ENCODE data around the gene SCIN.
"Not testable (repeated sequence)": the region's sequence is repeated elsewhere in the genome, so short reads cannot be mapped to it uniquely, and the experiment has no call there.

Gene SCIN

GRCh38 chr7:12570534-12571461, at the start of gene SCIN:
SCIN (plus strand) TSS chr7:12570720; CDS start chr7:12570787, 67 bp downstream.
- in situ Hi-C loops (cut with MboI; ENCODE audit: low sequenced_read_pairs) = no loop called here

DNA sequence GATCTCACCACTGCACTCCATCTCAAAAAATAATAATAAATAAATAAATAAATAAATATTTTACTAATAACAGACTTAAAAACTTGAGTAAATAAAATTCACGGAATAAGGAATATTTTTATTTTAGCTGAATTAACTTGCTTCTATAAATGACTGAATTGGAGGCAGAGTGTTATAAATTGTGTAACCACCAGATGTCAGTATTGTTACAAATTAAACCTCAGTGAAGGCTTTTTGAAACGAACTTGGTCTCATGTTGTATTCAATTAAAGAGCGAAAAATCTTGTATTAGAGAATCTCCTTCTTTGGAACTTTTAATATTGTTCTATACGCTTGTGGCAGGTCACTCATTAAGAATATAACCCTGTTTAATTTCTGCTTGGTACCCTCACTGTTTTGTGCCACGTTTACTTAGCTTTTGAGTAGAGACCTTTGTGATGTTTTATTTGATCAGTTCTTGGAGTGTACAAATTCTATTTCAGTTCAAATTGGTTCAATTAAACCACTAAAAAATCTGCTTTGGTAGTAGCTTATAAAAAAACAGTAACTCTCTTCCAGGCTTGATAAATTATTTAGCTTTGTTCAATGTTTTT, 45.6 kb upstream of the SCIN start:
- in situ Hi-C loops (cut with MboI; ENCODE audit: low sequenced_read_pairs) = loop anchor here (25.0 kb wide), 1 partner anchor 737 kb away; no protein-coding TSS in a partner anchor

GRCh38 chr7:12526693-12527092, 43.8 kb upstream of the SCIN start:
- in situ Hi-C loops (cut with MboI; ENCODE audit: low sequenced_read_pairs) = loop anchor here (25.0 kb wide), 1 partner anchor 736 kb away; no protein-coding TSS in a partner anchor

DNA sequence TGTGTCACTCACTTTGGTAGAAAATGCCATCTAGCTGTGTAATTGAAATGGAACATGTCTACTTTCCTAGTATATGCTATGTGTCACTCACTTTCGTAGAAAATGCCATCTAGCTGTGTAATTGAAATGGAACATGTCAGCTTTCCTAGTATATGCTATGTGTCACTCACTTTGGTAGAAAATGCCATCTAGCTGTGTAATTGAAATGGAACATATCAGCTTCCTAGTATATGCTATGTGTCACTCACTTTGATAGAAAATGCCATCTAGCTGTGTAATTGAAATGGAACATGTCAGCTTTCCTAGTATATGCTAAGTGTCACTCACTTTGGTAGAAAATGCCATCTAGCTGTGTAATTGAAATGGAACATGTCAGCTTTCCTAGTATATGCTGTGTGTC, 42.9 kb upstream of the SCIN start:
- in situ Hi-C loops (cut with MboI; ENCODE audit: low sequenced_read_pairs) = loop anchor here (25.0 kb wide), 1 partner anchor 735 kb away; no protein-coding TSS in a partner anchor

DNA sequence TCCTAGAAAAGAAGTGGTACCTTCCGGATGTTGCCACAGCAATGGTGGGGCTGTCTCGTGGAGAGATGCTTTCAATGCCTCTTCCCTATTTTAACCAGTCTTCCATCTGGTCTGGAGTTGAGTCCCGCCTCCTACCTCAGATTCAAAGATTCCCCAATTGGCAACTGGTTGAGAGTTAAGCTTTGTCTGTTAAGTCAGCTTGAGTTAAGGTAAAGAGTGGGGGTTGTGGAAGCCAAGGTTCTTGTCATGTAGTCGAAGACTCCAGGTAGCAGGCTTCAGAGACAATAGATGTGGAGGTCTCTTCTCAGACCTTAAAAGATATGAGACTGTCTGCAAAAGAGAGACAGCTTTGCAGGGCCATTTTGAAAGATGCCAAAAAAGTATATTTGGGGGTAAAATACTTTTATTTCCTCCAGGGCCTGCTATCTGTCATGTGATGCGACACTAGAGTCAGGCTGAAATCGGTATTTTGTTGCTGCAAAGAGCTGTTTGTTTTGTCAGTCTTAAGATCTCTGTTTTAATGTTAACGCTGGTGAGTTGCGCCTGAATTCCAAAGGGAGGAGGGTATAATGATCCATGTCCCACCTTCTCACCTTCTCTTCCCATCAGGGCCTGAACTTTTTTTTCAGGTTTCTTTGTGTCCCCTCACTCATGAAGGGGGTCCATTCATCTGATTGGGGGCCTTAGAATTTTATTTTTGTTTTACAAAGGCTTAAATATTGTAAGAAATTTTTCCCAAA, 40.4 kb upstream of the SCIN start:
- in situ Hi-C loops (cut with MboI; ENCODE audit: low sequenced_read_pairs) = loop anchor here (25.0 kb wide), 1 partner anchor 732 kb away; no protein-coding TSS in a partner anchor

DNA sequence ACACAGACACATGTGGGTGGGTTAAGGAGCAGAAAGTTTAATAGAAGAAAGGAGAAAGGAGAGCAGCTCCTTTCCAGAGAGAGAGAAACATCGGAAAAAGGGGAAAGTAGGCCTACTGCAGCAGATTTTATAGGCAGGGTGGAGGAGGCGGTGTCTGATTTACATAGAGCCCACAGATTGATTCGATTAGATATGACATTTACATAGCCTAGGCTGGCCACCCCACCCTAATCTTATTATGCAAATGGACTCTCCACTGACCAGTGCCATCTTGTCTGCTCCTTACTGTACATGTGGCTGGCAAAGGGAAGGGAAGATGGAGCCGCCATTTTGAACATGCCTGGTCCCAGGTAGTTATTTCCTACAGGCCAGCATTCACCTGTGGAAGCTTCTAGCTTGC, 38.7 kb upstream of the SCIN start:
- in situ Hi-C loops (cut with MboI; ENCODE audit: low sequenced_read_pairs) = loop anchor here (25.0 kb wide), 1 partner anchor 731 kb away; no protein-coding TSS in a partner anchor

- in situ Hi-C loops (cut with MboI; ENCODE audit: low sequenced_read_pairs) = loop anchor here (25.0 kb wide), 1 partner anchor 728 kb away; no protein-coding TSS in a partner anchor
Measured at GRCh38 chr7:12534046-12534445, 36.5 kb upstream of the SCIN start.

DNA sequence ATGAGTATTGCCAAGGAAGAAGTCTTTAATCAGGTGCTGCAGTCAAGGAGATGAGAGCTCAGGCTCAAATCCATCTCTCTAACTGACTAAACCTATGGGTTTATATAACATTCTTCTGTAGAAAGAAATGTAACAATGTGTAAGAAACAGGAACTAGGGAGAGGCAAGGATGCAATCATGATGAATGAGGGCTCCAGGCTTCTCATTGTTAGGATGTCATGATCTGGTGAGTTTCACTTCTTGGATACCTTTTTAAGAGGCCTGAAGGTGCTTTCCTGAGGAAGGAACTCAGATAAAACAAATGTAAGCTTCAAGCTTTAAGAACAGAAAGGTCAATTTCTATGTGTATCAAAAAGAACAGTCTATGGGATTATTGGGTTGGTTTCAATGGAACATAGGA, 30.8 kb upstream of the SCIN start:
- in situ Hi-C loops (cut with MboI; ENCODE audit: low sequenced_read_pairs) = loop anchor here (25.0 kb wide), 1 partner anchor 723 kb away; no protein-coding TSS in a partner anchor

DNA sequence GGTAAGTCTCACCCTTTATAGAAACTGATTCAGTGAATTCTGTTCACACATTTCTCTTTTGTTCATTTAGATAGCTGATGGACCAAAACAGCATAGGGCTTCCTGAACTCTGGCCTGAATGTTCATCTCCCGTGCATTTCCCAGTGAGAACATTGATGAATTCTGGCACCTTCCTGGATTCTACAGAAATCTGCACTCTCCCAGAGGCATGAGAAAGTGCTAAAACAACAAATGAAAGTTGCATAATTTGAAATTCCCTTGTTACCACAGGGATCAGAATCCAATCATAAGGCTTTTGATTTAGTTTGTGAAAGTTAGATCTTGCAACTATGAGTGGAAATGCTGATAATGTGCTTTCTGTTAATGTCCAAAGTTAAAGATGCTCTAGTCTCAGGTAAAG, 29.7 kb upstream of the SCIN start:
- in situ Hi-C loops (cut with MboI; ENCODE audit: low sequenced_read_pairs) = loop anchor here (25.0 kb wide), 1 partner anchor 721 kb away; no protein-coding TSS in a partner anchor

DNA sequence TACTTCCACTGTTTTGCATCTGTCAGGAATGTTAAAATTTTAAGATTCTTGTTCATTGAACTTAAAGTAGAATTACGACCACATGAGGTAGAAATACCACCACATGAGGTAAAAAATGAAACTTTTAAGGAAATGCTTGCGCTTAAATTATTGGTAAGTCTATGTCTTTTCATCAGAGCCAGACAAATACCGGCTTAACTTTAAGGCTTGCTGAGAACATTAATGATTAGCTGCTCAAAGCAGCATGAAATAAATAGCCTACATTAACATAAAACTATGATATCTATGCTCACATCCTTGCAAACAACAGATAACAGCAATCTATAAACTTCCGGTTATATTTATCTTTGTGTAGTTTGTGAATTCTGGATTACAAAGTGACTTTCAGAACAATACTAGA, 26.9 kb upstream of the SCIN start:
- in situ Hi-C loops (cut with MboI; ENCODE audit: low sequenced_read_pairs) = loop anchor here (25.0 kb wide), 1 partner anchor 719 kb away; no protein-coding TSS in a partner anchor

DNA sequence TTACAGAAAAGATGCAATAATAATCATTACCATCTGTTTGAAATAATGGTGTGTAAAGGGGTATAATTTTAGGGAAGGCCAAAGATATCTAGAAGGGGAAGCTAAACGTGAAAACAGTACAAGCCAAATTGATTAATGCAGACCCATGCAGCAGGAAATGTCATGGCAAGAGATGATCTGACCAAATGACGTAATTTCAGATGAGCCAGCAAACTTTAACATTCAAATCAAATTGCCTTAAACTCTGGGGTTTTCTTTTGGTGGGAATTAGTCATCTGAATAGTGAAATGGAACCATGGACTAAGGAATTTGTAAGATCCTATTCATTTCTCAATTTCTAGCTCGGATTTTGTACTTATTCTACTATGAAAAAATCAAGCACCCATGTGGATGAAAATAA, 21.4 kb upstream of the SCIN start:
- in situ Hi-C loops (cut with MboI; ENCODE audit: low sequenced_read_pairs) = loop anchor here (25.0 kb wide), 1 partner anchor 713 kb away; no protein-coding TSS in a partner anchor

GRCh38 chr7:12550956-12551355, 19.6 kb upstream of the SCIN start:
- in situ Hi-C loops (cut with MboI; ENCODE audit: low sequenced_read_pairs) = no loop called here

DNA sequence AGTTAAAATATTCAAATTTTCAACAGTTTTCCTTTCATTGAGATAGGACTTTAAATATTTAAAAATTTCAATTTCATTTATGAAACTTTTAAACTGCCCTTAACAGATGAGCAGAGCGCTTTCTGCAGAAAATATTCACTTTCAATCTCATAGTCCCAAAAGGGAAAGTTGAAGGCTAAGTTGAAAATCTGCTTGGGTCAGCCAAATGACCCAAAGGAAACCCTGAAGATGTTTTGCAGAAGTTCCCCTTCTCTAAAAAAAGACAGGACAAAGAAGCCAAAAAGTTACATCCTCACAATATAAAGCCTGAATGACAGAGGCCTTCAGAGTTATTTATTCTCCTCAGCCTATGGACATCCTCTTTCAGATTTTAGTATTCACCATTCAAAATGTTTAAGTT, 17.6 kb upstream of the SCIN start:
- in situ Hi-C loops (cut with MboI; ENCODE audit: low sequenced_read_pairs) = no loop called here

- in situ Hi-C loops (cut with MboI; ENCODE audit: low sequenced_read_pairs) = no loop called here
Measured at GRCh38 chr7:12553416-12553815, 17.1 kb upstream of the SCIN start.

- in situ Hi-C loops (cut with MboI; ENCODE audit: low sequenced_read_pairs) = no loop called here
Measured at GRCh38 chr7:12554351-12554750, 16.2 kb upstream of the SCIN start.

- in situ Hi-C loops (cut with MboI; ENCODE audit: low sequenced_read_pairs) = no loop called here
Measured at GRCh38 chr7:12554872-12555271, 15.6 kb upstream of the SCIN start.

DNA sequence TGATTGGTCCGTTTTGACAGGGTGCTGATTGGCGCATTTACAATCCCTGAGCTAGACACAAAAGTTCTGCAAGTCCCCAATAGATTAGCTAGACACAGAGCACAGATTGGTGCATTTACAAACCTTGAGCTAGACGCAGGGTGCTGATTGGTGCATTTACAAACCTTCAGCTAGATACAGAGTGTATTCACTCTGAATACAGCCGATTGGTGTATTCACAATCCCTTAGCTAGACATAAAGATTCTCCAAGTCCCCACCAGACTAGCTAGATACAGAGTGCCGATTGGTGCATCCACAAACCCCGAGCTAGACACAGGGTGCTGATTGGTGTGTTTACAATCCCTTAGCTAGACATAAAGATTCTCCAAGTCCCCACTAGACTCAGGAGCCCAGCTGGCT, 14.8 kb upstream of the SCIN start:
- in situ Hi-C loops (cut with MboI; ENCODE audit: low sequenced_read_pairs) = not testable (repeated sequence)

DNA sequence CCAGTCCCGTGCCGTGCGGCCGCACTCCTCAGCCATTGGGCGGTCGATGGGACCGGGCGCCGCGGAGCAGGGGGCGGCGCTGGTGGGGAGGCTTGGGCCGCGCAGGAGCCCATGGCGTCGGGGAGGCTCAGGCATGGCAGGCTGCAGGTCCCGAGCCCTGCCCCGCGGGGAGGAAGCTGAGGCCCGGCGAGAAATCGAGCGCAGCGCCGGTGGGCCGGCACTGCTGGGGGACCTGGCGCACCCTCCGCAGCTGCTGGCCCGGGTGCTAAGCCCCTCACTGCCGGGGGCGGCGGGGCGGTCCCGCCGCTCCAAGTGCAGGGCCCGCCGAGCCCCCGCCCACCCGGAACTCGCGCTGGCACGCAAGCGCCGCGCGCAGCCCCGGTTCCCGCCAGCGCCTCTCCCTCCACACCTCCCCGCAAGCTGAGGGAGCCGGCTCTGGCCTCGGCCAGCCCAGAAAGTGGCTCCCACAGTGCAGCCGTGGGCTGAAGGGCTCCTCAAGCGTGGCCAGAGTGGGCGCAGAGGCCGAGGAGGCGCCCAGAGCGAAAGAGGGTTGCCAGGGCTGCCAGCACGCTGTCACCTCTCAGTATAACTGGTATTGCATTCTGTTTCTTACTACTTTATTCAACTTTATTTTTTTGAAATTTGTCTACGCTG, 14.3 kb upstream of the SCIN start:
- in situ Hi-C loops (cut with MboI; ENCODE audit: low sequenced_read_pairs) = not testable (repeated sequence)

- in situ Hi-C loops (cut with MboI; ENCODE audit: low sequenced_read_pairs) = no loop called here
Measured at GRCh38 chr7:12557282-12557681, 13.2 kb upstream of the SCIN start.

GRCh38 chr7:12564996-12565764, 5.3 kb upstream of the SCIN start:
- in situ Hi-C loops (cut with MboI; ENCODE audit: low sequenced_read_pairs) = no loop called here

Data from HL-60/S4 treated with retinoic acid at 250 ng/mL for 4 days and 3 days (cell line).